Measurements from ENCODE around the gene THYN1. TPM values are rescaled to one million over a fixed set of nuclear protein-coding genes. Genes with fewer than 3 reads are reported as not detected.

Gene THYN1
- total RNA-seq, 1 donor from 2014 or later: 27.7 TPM

DNA sequence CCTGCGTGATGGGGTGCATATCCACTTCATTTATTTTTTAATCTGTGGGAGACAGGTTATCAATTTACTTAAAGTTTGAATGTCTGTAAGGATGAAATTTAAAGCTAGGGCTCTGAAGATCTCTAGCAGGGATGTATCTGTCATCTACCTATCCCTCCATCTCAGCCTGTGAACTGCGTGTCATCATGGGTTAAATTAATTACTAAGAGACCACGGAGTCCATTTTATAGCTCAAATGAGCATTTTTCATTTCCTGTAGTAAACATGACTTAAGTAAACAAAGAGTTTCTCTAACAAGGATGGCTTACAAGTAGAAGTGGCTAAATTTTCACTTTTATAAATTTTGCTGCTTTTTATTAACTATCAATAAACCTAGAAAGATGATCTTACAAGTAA lies 20.2 kb upstream of the THYN1 start:
- Mint-ChIP-seq H3K4me1 (peaks cover 21% of the 10 kb centered on the region), H3K4me3 (no peak overlapping the region), H3K9me3 (no peaks in the 10 kb centered on the region), H3K27ac (no peak overlapping the region), H3K27me3 (peaks cover 67% of the 10 kb centered on the region), H3K36me3 (ENCODE audit: low read depth) (no peaks in the 10 kb centered on the region)
- TF ChIP-seq, protein P1, sequence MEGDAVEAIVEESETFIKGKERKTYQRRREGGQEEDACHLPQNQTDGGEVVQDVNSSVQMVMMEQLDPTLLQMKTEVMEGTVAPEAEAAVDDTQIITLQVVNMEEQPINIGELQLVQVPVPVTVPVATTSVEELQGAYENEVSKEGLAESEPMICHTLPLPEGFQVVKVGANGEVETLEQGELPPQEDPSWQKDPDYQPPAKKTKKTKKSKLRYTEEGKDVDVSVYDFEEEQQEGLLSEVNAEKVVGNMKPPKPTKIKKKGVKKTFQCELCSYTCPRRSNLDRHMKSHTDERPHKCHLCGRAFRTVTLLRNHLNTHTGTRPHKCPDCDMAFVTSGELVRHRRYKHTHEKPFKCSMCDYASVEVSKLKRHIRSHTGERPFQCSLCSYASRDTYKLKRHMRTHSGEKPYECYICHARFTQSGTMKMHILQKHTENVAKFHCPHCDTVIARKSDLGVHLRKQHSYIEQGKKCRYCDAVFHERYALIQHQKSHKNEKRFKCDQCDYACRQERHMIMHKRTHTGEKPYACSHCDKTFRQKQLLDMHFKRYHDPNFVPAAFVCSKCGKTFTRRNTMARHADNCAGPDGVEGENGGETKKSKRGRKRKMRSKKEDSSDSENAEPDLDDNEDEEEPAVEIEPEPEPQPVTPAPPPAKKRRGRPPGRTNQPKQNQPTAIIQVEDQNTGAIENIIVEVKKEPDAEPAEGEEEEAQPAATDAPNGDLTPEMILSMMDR (IDR thresholded peaks at IDR 0.05): no peak
- intact Hi-C loops (cut with micrococcal nuclease): no loop called here
- ATAC-seq (ENCODE audit: low read depth) (no peak), DNase-seq (no peak)
- ChIA-PET CTCF (no interaction called here), POLR2A (no interaction called here)

DNA sequence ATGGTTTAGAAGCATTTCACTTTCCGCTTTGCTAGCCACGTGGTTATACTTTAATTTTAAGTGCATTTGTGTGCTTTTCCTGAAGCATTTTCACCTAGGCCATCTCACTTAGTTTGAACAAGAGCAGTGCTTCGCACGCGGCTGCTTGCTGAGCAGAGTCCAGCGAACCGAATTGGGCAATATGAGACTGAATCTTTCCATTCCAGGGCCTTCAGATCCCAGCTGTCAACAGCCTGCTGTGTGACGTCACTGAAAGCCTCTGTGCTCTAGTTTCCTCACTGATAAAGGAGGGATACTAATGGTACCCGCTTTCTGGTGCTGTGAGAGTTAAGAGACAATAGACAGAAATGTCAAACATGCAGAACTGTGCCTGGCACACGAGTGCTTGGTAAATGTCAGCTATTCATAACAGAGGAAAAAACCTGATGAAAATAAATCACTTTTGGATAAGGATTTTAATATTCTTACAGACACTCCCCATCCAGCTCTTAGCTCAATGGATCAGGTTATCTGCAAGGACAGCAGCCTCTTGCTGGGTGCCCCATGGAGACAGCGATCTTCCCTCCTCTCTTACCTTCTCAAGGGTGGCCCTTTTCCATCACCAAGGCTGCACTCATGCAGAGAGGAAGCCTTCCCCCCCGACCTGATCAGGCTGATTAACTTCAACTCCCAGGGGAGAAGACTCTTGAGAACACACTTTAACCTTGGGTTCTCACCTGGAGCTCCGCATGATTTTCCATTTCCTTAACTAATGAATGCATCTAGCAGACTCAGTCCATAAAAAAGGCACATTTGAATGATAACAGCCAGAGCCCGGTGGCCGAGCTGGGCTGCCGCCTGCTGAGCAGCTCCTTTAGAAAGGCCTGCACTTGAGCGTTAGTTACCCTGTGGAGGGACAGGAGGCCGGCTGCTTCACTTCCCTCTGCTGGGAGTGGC lies 19.5 kb upstream of the THYN1 start:
- TF ChIP-seq, protein P1 (IDR thresholded peaks at IDR 0.05): no peak
- DNase-seq: no peak
- intact Hi-C loops (cut with micrococcal nuclease): no loop called here
- Mint-ChIP-seq H3K27ac (no peak overlapping the region), H3K36me3 (ENCODE audit: low read depth) (no peaks in the 10 kb centered on the region), H3K4me1 (peaks cover 21% of the 10 kb centered on the region), H3K9me3 (no peaks in the 10 kb centered on the region), H3K27me3 (peaks cover 66% of the 10 kb centered on the region), H3K4me3 (no peak overlapping the region)
- no peak for ATAC-seq (ENCODE audit: low read depth)
- ChIA-PET CTCF (no interaction called here), POLR2A (no interaction called here)

DNA sequence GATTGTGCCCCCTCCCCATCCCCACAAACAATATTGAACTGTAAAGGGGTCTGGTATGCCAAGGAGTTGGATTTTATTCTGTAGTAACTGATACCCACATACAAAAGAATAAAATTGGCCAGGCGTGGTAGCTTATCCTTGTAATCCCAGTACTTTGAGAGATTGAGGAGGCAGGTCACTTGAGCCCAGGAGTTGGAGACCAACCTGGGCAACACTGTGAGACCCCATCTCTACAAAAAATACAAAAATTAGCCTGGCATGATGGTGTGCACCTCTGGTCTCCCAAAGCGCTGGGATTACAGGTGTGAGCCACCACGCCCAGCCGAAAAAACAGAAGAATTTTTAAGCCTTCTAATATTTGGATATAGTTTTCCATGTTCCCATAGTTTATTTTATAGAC lies 18.8 kb upstream of the THYN1 start:
- peaks cover 16% of the 10 kb centered on the region for H3K4me1 Mint-ChIP-seq
- peaks cover 60% of the 10 kb centered on the region for H3K27me3 Mint-ChIP-seq
- ChIA-PET POLR2A (no interaction called here), CTCF (no interaction called here)
- no peaks in the 10 kb centered on the region for H3K9me3 Mint-ChIP-seq
- intact Hi-C loops (cut with micrococcal nuclease): no loop called here
- no peak overlapping the region for H3K27ac Mint-ChIP-seq
- no peaks in the 10 kb centered on the region for H3K36me3 Mint-ChIP-seq (ENCODE audit: low read depth)
- no peak for DNase-seq
- TF ChIP-seq, protein P1 (IDR thresholded peaks at IDR 0.05): no peak
- ATAC-seq (ENCODE audit: low read depth): no peak
- no peak overlapping the region for H3K4me3 Mint-ChIP-seq

DNA sequence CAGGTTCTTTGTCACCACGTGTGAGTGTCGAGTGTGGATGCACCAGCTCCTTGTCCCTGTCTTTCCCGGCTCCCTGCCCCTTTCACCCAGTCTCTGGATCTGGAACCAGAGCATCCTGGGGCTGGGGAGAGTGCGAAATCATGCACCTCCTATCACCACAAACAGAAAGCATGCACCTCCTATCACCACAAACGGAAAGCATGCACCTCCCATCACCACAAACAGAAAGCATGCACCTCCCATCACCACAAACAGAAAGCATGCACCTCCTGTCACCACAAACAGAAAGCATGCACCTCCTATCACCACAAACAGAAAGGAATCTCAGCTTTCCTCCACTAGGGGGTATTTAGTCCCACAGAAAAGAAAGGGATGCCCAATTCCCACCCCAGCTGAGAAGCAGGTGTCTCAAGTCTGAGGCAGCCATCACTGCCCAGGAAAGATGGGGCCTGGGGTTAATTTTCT lies 17.1 kb upstream of the THYN1 start:
- POLR2A ChIA-PET: no interaction called here
- CTCF ChIA-PET: no interaction called here
- intact Hi-C loops (cut with micrococcal nuclease): no loop called here
- TF ChIP-seq, protein P1 (IDR thresholded peaks at IDR 0.05): no peak
- DNase-seq (no peak), ATAC-seq (ENCODE audit: low read depth) (no peak)
- Mint-ChIP-seq H3K27ac (no peak overlapping the region), H3K36me3 (ENCODE audit: low read depth) (no peaks in the 10 kb centered on the region), H3K27me3 (peaks cover 51% of the 10 kb centered on the region), H3K4me1 (peaks cover 7% of the 10 kb centered on the region), H3K9me3 (no peaks in the 10 kb centered on the region), H3K4me3 (no peak overlapping the region)

DNA sequence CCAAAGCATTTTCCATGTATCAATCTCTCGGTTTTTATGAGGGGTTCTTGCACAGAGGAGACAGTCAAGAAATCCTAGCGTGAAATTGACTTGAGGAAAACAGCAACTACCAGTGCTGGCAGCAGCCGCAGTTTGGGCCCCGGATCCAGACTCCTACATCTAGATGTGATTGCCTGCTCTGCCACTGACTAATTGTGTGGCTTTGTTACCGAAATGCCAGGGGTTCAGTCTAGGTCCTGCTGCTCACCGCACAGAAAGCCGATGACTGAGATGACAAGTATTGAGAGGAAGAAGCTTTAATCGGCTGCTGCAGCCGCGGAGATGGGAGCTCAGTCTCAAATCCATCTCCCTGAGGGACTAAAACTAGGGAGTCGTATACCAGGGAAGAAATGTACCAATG lies 14.8 kb upstream of the THYN1 start:
- H3K4me1 Mint-ChIP-seq: peaks cover 2% of the 10 kb centered on the region
- no peak overlapping the region for H3K4me3 Mint-ChIP-seq
- H3K27me3 Mint-ChIP-seq: peaks cover 32% of the 10 kb centered on the region
- H3K27ac Mint-ChIP-seq: no peak overlapping the region
- intact Hi-C loops (cut with micrococcal nuclease): no loop called here
- no peaks in the 10 kb centered on the region for H3K9me3 Mint-ChIP-seq
- POLR2A ChIA-PET: no interaction called here
- CTCF ChIA-PET: no interaction called here
- no peak for DNase-seq
- peaks cover 7% of the 10 kb centered on the region for H3K36me3 Mint-ChIP-seq (ENCODE audit: low read depth)
- TF ChIP-seq, protein P1 (IDR thresholded peaks at IDR 0.05): no peak
- ATAC-seq (ENCODE audit: low read depth): no peak
